ENCODE data around the gene SLC12A6. TPM values are rescaled to one million over a fixed set of nuclear protein-coding genes. Genes with fewer than 3 reads are reported as not detected.

The SLC12A6 gene
- total RNA-seq, 2 experiments from 2014 or later = 11.5 to 14.9 TPM

- Histone ChIP-seq H3K9me3 (ENCODE audit: low read length) (no peaks in the 10 kb centered on the region), H3K4me2 (ENCODE audit: low read length) (no peak overlapping the region), H3K4me3 (ENCODE audit: low read depth, low read length, poor library complexity, severe bottlenecking) (no peak overlapping the region), H3K4me1 (ENCODE audit: insufficient read depth, low read length, poor library complexity, severe bottlenecking) (no peaks in the 10 kb centered on the region), H4K20me1 (ENCODE audit: insufficient read depth, low read length) (no peaks in the 10 kb centered on the region), H3K36me3 (ENCODE audit: insufficient read depth, low read length) (no peaks in the 10 kb centered on the region), H2AFZ (ENCODE audit: low read length) (no peak overlapping the region), H3K9me2 (ENCODE audit: insufficient read depth, low read length) (no peaks in the 10 kb centered on the region), H3K27ac (ENCODE audit: low read depth, low read length, poor library complexity, severe bottlenecking) (no peak overlapping the region), H3K79me2 (ENCODE audit: insufficient read depth, low read depth, low read length) (no peaks in the 10 kb centered on the region)
- ChIA-PET CTCF (ENCODE audit: unreplicated experiment) (no interaction called here), POLR2A (no interaction called here)
- no peak for DNase-seq (ENCODE audit: low spot score)
- TF ChIP-seq, protein P1, sequence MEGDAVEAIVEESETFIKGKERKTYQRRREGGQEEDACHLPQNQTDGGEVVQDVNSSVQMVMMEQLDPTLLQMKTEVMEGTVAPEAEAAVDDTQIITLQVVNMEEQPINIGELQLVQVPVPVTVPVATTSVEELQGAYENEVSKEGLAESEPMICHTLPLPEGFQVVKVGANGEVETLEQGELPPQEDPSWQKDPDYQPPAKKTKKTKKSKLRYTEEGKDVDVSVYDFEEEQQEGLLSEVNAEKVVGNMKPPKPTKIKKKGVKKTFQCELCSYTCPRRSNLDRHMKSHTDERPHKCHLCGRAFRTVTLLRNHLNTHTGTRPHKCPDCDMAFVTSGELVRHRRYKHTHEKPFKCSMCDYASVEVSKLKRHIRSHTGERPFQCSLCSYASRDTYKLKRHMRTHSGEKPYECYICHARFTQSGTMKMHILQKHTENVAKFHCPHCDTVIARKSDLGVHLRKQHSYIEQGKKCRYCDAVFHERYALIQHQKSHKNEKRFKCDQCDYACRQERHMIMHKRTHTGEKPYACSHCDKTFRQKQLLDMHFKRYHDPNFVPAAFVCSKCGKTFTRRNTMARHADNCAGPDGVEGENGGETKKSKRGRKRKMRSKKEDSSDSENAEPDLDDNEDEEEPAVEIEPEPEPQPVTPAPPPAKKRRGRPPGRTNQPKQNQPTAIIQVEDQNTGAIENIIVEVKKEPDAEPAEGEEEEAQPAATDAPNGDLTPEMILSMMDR (conservative IDR thresholded peaks at IDR 0.05; ENCODE audit: low read length) = no peak
- no peak for TF ChIP-seq EZH2phosphoT487 (IDR thresholded peaks at IDR 0.05; ENCODE audit: borderline replicate concordance, low read depth, low read length)
- BruUV-seq (replicated peaks) = no TSS peak
- intact Hi-C loops (cut with micrococcal nuclease; ENCODE audit: unreplicated experiment) = loop anchor here (5.0 kb wide), 1 partner anchor 132 kb away; no protein-coding TSS in a partner anchor
Observed at GRCh38 chr15:34373951-34374350, 36.4 kb upstream of the SLC12A6 start.

- Histone ChIP-seq H3K4me1 (ENCODE audit: insufficient read depth, low read length, poor library complexity, severe bottlenecking) (peaks cover 9% of the 10 kb centered on the region), H3K79me2 (ENCODE audit: insufficient read depth, low read depth, low read length) (peaks cover 7% of the 10 kb centered on the region), H3K9me2 (ENCODE audit: insufficient read depth, low read length) (no peaks in the 10 kb centered on the region), H3K27ac (ENCODE audit: low read depth, low read length, poor library complexity, severe bottlenecking) (no peak overlapping the region), H3K36me3 (ENCODE audit: insufficient read depth, low read length) (no peaks in the 10 kb centered on the region), H3K9me3 (ENCODE audit: low read length) (no peaks in the 10 kb centered on the region), H3K4me3 (ENCODE audit: low read depth, low read length, poor library complexity, severe bottlenecking) (no peak overlapping the region), H3K4me2 (ENCODE audit: low read length) (no peak overlapping the region), H4K20me1 (ENCODE audit: insufficient read depth, low read length) (0 out of 2 replicates have a peak, but pooled peaks cover 5% of the 10 kb centered on the region), H2AFZ (ENCODE audit: low read length) (no peak overlapping the region)
- ChIA-PET CTCF (ENCODE audit: unreplicated experiment) (no interaction called here), POLR2A (no interaction called here)
- BruUV-seq (replicated peaks) = no TSS peak
- TF ChIP-seq, protein P1 (conservative IDR thresholded peaks at IDR 0.05; ENCODE audit: low read length) = no peak
- no peak for TF ChIP-seq EZH2phosphoT487 (IDR thresholded peaks at IDR 0.05; ENCODE audit: borderline replicate concordance, low read depth, low read length)
- DNase-seq (ENCODE audit: low spot score) = no peak
- intact Hi-C loops (cut with micrococcal nuclease; ENCODE audit: unreplicated experiment) = loop anchor here (5.0 kb wide), 1 partner anchor 128 kb away; no protein-coding TSS in a partner anchor
Observed at GRCh38 chr15:34370643-34371042, 33.1 kb upstream of the SLC12A6 start.

GRCh38 chr15:34370129-34370528 is 32.5 kb upstream of the SLC12A6 start:
- 0 out of 2 replicates have a peak, but pooled peaks cover 7% of the 10 kb centered on the region for H4K20me1 ChIP-seq (ENCODE audit: insufficient read depth, low read length)
- no peaks in the 10 kb centered on the region for H3K36me3 ChIP-seq (ENCODE audit: insufficient read depth, low read length)
- H3K9me2 ChIP-seq (ENCODE audit: insufficient read depth, low read length) = no peaks in the 10 kb centered on the region
- intact Hi-C loops (cut with micrococcal nuclease; ENCODE audit: unreplicated experiment) = loop anchor here (5.0 kb wide), 1 partner anchor 128 kb away; no protein-coding TSS in a partner anchor
- no peak overlapping the region for H2AFZ ChIP-seq (ENCODE audit: low read length)
- TF ChIP-seq, protein P1 (conservative IDR thresholded peaks at IDR 0.05; ENCODE audit: low read length) = no peak
- TF ChIP-seq EZH2phosphoT487 (IDR thresholded peaks at IDR 0.05; ENCODE audit: borderline replicate concordance, low read depth, low read length) = no peak
- no peak overlapping the region for H3K4me2 ChIP-seq (ENCODE audit: low read length)
- H3K4me1 ChIP-seq (ENCODE audit: insufficient read depth, low read length, poor library complexity, severe bottlenecking) = peaks cover 14% of the 10 kb centered on the region
- no TSS peak for BruUV-seq (replicated peaks)
- H3K79me2 ChIP-seq (ENCODE audit: insufficient read depth, low read depth, low read length) = peaks cover 12% of the 10 kb centered on the region
- no peak for DNase-seq (ENCODE audit: low spot score)
- H3K9me3 ChIP-seq (ENCODE audit: low read length) = no peaks in the 10 kb centered on the region
- no peak overlapping the region for H3K4me3 ChIP-seq (ENCODE audit: low read depth, low read length, poor library complexity, severe bottlenecking)
- ChIA-PET CTCF (ENCODE audit: unreplicated experiment) (no interaction called here), POLR2A (no interaction called here)
- no peak overlapping the region for H3K27ac ChIP-seq (ENCODE audit: low read depth, low read length, poor library complexity, severe bottlenecking)
